Lower leg skin (tissue), 3 donors: Measurements from ENCODE around the gene GASK1B.

Experiments
- POLR2A ChIP-seq, 2 donors: fragments of 450-650 bp; IDR thresholded peaks; one replicate each; pipeline ENCODE4 v1.6.1; 2016 to 2017; ENCODE audit warnings: antibody characterized with exemption in 2 of 2, mild to moderate bottlenecking in 1 of 2, moderate library complexity in 1 of 2
- TF ChIP-seq, protein P1 (sequence below), 3 donors: fragments of 450-650 bp; IDR thresholded peaks; one replicate each; pipeline ENCODE4 v1.5.1; 2016; ENCODE audit warnings: antibody characterized with exemption in 3 of 3, mild to moderate bottlenecking in 3 of 3, moderate library complexity in 2 of 3

DNA sequence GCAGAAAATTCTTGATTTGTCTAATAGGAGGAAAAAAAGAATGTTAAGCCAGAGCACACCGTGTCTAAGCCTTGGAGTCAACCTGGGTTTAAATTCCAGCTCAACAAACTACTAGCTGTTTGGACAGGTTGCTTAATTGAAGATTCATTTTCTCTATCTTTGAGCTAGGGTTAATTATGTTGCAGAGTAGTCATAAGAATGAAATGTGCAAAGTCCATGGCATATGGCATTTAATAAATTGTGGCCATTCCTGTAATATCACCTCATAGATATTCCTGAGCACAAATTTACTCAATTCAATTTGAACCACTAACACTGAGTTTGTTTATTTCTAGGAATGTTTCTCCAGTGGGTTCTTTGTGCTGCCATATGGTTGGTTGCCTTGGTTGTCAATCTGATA is 42.0 kb upstream of the GASK1B start:
- no peak for TF ChIP-seq POLR2A (IDR thresholded peaks at IDR 0.05)
- TF ChIP-seq, protein P1, sequence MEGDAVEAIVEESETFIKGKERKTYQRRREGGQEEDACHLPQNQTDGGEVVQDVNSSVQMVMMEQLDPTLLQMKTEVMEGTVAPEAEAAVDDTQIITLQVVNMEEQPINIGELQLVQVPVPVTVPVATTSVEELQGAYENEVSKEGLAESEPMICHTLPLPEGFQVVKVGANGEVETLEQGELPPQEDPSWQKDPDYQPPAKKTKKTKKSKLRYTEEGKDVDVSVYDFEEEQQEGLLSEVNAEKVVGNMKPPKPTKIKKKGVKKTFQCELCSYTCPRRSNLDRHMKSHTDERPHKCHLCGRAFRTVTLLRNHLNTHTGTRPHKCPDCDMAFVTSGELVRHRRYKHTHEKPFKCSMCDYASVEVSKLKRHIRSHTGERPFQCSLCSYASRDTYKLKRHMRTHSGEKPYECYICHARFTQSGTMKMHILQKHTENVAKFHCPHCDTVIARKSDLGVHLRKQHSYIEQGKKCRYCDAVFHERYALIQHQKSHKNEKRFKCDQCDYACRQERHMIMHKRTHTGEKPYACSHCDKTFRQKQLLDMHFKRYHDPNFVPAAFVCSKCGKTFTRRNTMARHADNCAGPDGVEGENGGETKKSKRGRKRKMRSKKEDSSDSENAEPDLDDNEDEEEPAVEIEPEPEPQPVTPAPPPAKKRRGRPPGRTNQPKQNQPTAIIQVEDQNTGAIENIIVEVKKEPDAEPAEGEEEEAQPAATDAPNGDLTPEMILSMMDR (IDR thresholded peaks at IDR 0.05), result no peak
